NCI-H510A (cell line): ENCODE data around the gene MEPE.

Experiments
- DNase-seq: peaks from one replicate; lab custom pipeline; 2025; lab: John Stamatoyannopoulos, UW

The MEPE gene

GRCh38 chr4:87843936-87844335, 11.2 kb downstream of the MEPE start:
- no peak for DNase-seq

GRCh38 chr4:87844452-87844851, 11.7 kb downstream of the MEPE start:
- DNase-seq = no peak

DNA sequence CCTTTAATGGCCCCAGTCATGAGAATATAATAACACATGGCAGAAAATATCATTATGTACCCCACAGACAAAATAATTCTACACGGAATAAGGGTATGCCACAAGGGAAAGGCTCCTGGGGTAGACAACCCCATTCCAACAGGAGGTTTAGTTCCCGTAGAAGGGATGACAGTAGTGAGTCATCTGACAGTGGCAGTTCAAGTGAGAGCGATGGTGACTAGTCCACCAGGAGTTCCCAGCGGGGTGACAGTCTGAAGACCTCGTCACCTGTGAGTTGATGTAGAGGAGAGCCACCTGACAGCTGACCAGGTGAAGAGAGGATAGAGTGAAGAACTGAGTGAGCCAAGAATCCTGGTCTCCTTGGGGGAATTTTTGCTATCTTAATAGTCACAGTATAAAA, 13.5 kb downstream of the MEPE start:
- no peak for DNase-seq

- no peak for DNase-seq
Observed at GRCh38 chr4:87848622-87849351, 16.0 kb downstream of the MEPE start.

- no peak for DNase-seq
Observed at GRCh38 chr4:87849612-87850011, 16.8 kb downstream of the MEPE start.

DNA sequence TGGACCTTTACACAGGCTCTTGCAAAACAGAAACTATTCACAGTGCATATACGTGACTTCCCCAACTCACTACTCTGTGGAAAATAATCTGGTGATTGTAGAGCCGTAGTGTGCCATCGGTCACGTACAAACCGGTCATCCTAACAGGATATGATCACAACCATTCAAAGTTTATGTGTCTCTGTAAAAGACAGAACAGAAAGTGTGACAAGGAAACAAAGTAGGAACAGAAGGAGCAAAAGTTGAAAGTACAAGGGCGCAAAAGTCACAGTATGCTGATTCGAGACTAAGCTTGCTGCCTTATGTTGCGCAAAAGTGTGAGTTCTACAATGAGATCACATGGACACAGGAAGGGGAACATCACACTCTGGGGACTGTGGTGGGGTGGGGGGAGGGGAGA, 18.6 kb downstream of the MEPE start:
- DNase-seq = no peak

- no peak for DNase-seq
Observed at GRCh38 chr4:87851953-87852352, 19.2 kb downstream of the MEPE start.

- no peak for DNase-seq
Observed at GRCh38 chr4:87853108-87853507, 20.3 kb downstream of the MEPE start.

GRCh38 chr4:87853891-87854290, 21.1 kb downstream of the MEPE start:
- no peak for DNase-seq

DNA sequence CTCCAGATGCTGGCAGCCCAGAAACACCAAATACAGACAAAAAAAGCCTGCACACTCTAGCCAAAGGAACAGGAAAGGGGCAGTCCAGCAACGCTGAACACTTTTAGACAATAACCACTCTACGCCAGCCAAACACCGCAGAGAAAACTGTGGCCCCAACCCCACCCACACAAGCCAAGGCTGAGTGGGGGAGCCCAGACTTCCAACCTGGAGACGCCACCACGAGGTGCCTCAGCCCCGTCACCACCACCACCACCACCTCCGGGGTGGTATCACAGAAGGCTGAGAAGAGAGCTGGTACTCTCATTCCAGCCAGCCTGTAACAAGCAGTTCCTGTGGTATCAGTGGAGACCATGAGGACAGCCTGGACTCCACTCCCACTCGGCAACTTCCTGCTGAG, 22.8 kb downstream of the MEPE start:
- DNase-seq = no peak

GRCh38 chr4:87856816-87857215, 24.0 kb downstream of the MEPE start:
- DNase-seq = no peak

- no peak for DNase-seq
Observed at GRCh38 chr4:87857789-87858188, 25.0 kb downstream of the MEPE start.

- no peak for DNase-seq
Observed at GRCh38 chr4:87862236-87862635, 29.5 kb downstream of the MEPE start.

- DNase-seq = no peak
Observed at GRCh38 chr4:87863486-87863885, 30.7 kb downstream of the MEPE start.

GRCh38 chr4:87864321-87864720, 31.6 kb downstream of the MEPE start:
- no peak for DNase-seq

DNA sequence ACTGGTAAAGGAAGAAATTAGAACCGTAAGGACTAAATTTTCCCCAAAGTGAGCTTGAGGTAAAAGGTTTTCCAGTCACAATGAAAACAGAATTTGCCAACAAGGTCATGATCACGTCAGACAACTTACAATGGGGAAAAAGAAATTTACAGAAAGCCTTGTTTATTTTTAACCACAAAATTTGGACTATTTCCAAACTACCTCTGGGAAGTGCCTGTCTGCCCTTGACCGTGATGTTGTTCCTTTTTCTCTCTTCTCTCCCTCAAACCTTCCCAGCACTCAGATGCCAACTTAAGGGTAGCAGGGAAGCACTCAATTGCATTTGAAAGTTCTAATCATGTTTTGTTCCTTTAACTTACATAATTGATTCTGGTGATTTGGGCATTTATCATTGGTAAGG, 32.5 kb downstream of the MEPE start:
- DNase-seq = no peak

DNA sequence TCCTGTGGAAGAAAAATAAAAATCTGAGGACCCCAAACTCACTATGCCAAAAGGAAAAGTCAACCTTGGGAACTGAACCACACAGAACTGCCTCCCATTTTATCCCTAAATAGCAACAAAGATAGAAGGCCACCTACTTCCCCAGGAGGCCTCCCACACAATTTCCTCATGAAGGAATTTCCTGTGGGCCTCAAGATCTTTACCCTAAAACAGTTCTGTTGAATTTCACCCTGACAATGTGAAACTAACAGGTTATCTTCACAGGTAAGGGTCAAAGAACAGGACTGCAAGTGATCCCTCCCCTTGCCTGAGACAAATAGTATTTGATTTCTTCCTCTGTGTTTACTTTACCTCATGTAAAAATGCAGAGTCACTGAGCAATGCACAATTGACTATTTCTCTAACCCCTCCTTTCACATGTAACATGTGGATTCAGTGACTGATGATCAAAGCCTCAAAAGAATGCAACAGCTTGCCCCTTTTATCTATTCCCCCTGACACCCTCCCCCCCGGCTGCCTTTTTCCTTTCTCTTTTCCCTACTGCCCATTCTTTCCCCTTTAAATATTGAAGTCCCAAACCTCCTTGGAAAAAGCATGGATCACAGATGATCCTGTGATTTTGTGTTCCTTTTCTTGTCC, 33.3 kb downstream of the MEPE start:
- no peak for DNase-seq

- no peak for DNase-seq
Observed at GRCh38 chr4:87868522-87868921, 35.8 kb downstream of the MEPE start.

DNA sequence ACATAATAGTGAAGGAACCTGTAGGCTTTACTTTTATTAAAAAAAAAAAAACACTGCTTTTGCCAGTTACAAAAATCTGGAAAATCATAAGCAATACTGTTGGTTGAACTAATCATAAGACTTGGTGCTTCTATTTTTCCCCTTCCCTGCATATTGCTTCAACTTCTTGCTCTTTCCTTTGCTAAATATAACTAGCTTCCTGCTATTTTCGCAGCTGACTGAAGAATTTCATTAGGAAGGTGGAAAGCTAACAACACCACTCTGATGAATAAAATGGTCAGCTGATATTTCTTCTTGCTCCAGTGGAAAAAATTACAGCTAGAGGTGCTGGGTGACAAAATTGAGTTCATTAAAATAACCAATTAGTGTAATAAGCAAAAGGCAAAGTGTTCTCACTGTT, 39.3 kb downstream of the MEPE start:
- DNase-seq = no peak

GRCh38 chr4:87875191-87875590, 42.4 kb downstream of the MEPE start:
- no peak for DNase-seq

- no peak for DNase-seq
Observed at GRCh38 chr4:87880106-87880505, 47.3 kb downstream of the MEPE start.

DNA sequence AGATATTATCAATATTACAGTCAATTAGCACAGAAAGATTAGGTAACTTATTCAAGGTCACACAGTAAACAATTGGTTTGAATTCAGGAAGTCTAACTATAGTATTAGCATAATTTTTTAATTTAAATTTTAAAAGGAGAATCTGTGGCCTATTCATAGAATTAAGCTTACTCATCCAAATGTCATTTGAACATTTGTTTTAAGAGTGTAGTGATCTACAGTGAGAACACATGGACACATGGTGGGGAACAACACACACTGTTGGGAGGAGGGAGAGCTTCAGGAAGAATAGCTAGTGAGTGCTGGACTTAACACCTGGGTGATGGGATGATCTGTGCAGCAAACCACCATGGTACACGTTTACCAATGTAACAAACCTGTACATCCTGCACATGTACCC, 48.3 kb downstream of the MEPE start:
- no peak for DNase-seq

DNA sequence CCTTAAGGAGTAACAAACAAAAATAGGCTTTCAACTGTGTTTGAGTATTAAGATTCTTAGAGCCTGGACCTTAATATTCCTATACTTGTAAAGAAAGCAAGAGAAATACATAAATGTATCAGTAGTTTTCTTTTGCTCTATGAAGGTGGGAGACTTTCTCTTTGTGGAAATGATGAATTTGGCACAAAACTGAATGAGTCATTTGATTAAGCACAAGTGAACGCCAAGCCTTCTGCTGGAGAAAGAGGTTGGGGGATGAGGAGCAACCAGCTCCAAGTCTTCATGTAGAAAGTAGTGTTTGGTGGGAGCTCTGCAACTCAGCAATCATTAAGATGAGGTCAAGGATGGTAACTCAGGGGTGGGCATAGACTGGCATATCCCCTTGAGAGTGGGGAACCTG, 49.6 kb downstream of the MEPE start:
- no peak for DNase-seq

GRCh38 chr4:87882861-87883260, 50.1 kb downstream of the MEPE start:
- no peak for DNase-seq
